Fibroblast of villous mesenchyme (primary cell): ENCODE measurements around the gene ZNF768. TPM values are rescaled to one million over a fixed set of nuclear protein-coding genes. Genes with fewer than 3 reads are reported as not detected.

Experiments
- DNase-seq: peaks from one replicate; pipeline ENCODE4 v3.0.0-alpha.2; 2010; ENCODE audit warnings: low read depth
- H3K4me3 ChIP-seq: 2 replicates; pipeline ENCODE4 v1.5.1; 2011; ENCODE audit warnings: low read depth, mild to moderate bottlenecking, low read length
- CTCF ChIP-seq: IDR thresholded peaks from 2 replicates; pipeline ENCODE4 v1.5.1; 2012; ENCODE audit warnings: low read depth, mild to moderate bottlenecking, low read length; ENCODE audit not compliant: insufficient read depth
- total RNA-seq: library from RNA; depleted of rRNA; stranded (reverse); fragments of >200 nt; gene quantifications from 2 replicates; pipeline ENCODE4 v1.2.3, GENCODE V29; 2012

Gene ZNF768
- total RNA-seq, 1 donor = 22.0 TPM

- DNase-seq = no peak
- no peak for TF ChIP-seq CTCF
- H3K4me3 ChIP-seq = no peak overlapping the region
These were observed 29.2 kb upstream of the ZNF768 start for GRCh38 chr16:30555315-30556124.

GRCh38 chr16:30554557-30555314 is 28.4 kb upstream of the ZNF768 start:
- DNase-seq = no peak
- TF ChIP-seq CTCF = no peak
- H3K4me3 ChIP-seq = no peak overlapping the region

GRCh38 chr16:30553393-30553899 is 27.1 kb upstream of the ZNF768 start:
- DNase-seq = no peak
- TF ChIP-seq CTCF = no peak

DNA sequence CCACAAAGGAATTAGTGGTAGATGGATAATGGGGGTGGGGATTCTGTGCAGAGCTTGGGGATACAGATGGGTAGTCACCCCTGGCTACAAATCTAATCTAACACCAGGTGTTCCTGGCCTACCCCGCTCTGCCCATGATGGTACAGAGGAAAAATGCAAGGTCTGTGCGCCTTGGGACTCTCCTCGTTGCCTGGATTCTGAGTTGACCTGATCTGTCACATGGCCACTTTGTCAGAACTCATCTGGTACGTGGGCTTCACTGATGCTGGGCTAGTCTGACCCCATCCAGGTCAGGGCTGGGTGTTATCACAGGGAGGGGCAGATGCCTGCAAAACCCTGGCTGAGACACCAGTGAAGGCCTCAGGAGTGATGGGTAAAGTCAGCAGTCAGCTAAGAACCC is 26.6 kb upstream of the ZNF768 start:
- no peak overlapping the region for H3K4me3 ChIP-seq
- DNase-seq = no peak
- no peak for TF ChIP-seq CTCF

More at GRCh38 chr16:30553393-30553899, 27.1 kb upstream of the ZNF768 start:
- H3K4me3 ChIP-seq = no peak overlapping the region

DNA sequence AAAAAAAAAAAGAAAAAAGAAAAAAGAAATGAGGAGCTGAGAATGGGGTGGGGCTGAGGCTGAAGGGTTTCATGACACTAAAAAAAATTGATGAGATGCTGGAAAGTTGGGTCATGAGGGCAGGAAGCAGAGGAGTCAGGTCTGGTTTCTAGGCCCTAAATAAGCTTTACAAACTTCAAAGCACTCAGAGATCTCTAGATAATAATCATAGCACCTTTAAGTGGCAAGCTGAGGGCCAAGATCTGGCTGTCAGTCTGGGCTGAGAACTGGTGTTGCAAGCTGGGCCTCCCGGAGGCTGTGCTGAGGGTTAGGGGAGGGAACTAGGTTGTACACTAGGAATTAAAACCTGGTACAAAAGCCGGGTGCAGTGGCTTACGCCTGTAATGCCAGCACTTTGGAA is 25.4 kb upstream of the ZNF768 start:
- TF ChIP-seq CTCF = no peak
- no peak for DNase-seq
- no peak overlapping the region for H3K4me3 ChIP-seq

- DNase-seq = no peak
- H3K4me3 ChIP-seq = no peak overlapping the region
- TF ChIP-seq CTCF = no peak
These were observed 22.3 kb upstream of the ZNF768 start for GRCh38 chr16:30548416-30549253.
